Gastroesophageal sphincter (tissue), 4 donors: ENCODE results near the gene BTNL8. TPM values are rescaled to one million over a fixed set of nuclear protein-coding genes. Genes with fewer than 3 reads are reported as not detected.

Experiments used
- ATAC-seq: fragments of 150-250 bp; one replicate; pipeline ENCODE4 v1.9.1; 2016; ENCODE audit warnings: mild to moderate bottlenecking, moderate library complexity
- H3K27ac ChIP-seq, 4 donors: fragments of 200-600 bp; sonication (generic) in 3 of 4; 1 replicate in 3 of 4; 2 replicates in 1 of 4; pipeline ENCODE4 v1.5.1; 2016 to 2019
- H3K27me3 ChIP-seq: fragments of 200-600 bp; sonication (generic); one replicate; pipeline ENCODE4 v1.5.1; 2019
- H3K36me3 ChIP-seq, 2 donors: fragments of 200-600 bp; sonication (generic); one replicate each; pipeline ENCODE4 v1.5.1; 2019; ENCODE audit warnings: control low read depth in 1 of 2
- H3K4me1 ChIP-seq, 3 donors: fragments of 200-600 bp; sonication (generic); 1 replicate in 2 of 3; 2 replicates in 1 of 3; pipeline ENCODE4 v1.5.1; 2016 to 2019; ENCODE audit warnings: control low read depth in 2 of 3
- H3K4me3 ChIP-seq, 2 donors: fragments of 200-600 bp; sonication (generic); one replicate each; pipeline ENCODE4 v1.5.1; 2019; ENCODE audit warnings: mild to moderate bottlenecking in 1 of 2, moderate library complexity in 1 of 2
- H3K9me3 ChIP-seq, 3 donors: fragments of 200-600 bp; sonication (generic); one replicate each; pipeline ENCODE4 v1.5.1; 2017 to 2019; ENCODE audit warnings: control low read depth in 2 of 3
- CTCF ChIP-seq, 4 experiments: fragments of 200-600 bp in 2 of 4; fragments of 450-650 bp in 2 of 4; sonication (generic) in 1 of 4; IDR thresholded peaks; one replicate each; pipeline ENCODE4 v1.5.1; 2017 to 2019; ENCODE audit warnings: antibody characterized with exemption in 4 of 4, mild to moderate bottlenecking in 2 of 4, moderate library complexity in 2 of 4
- EP300 ChIP-seq: sonication (generic); formaldehyde crosslinking; IDR thresholded peaks from one replicate; pipeline ENCODE4 v1.6.1; 2017; ENCODE audit warnings: antibody characterized with exemption, mild to moderate bottlenecking
- POLR2A ChIP-seq, 2 donors: fragments of 450-650 bp; IDR thresholded peaks; one replicate each; pipeline ENCODE4 v1.6.1; 2017; ENCODE audit warnings: antibody characterized with exemption in 2 of 2, mild to moderate bottlenecking in 2 of 2, moderate library complexity in 1 of 2
- POLR2AphosphoS5 ChIP-seq: sonication (generic); formaldehyde crosslinking; IDR thresholded peaks from one replicate; pipeline ENCODE4 v1.6.1; 2017; ENCODE audit warnings: antibody characterized with exemption
- WGBS, 2 donors: methylation state at CpG; one replicate each; pipeline ENCODE4 v1.1.5; 2018; ENCODE audit warnings: low coverage in 1 of 2; 5-methylcytosine and 5-hydroxymethylcytosine counted together
- total RNA-seq, 4 donors: library from RNA; depleted of rRNA; stranded (reverse); fragments of >200 nt; gene quantifications; one replicate each; pipeline ENCODE4 v1.1.0, GENCODE V29; 2016

BTNL8 gene
- total RNA-seq, 4 donors from 2014 or later: 0.81 to 1.1 TPM; not detected in 2

- Histone ChIP-seq H3K36me3 (peaks cover 0 to 7% of the 10 kb centered on the region in 2 donors), H3K9me3 (no peaks in the 10 kb centered on the region), H3K27ac (peak within 1 kb of the TSS; percentile 45 to 95 (median 89)), H3K27me3 (no peaks in the 10 kb centered on the region), H3K4me1 (peaks cover 0 to 29% (median 3%) of the 10 kb centered on the region in 3 donors), H3K4me3 (peak within 1 kb of the TSS; percentile 69 to 79)
- peak; percentile 50 for TF ChIP-seq POLR2AphosphoS5
- no peak for TF ChIP-seq EP300
- peak in 3 of 4 experiments; percentile 27 to 48 (median 39) for TF ChIP-seq CTCF (IDR thresholded peaks at IDR 0.05)
- peak; percentile 58 to 76 for TF ChIP-seq POLR2A (IDR thresholded peaks at IDR 0.05)
- 0% methylated on average over 5 to 13 of the region's 84 CpGs for WGBS, 2 donors
- peak; percentile 98 for ATAC-seq
Observed at GRCh38 chr5:180860887-180861822, 37.8 kb upstream of the BTNL8 start, which contains the start of gene ZFP62. Gene ZFP62, minus strand, starts transcription at chr5:180861276. Its CDS starts 57 bp downstream, at chr5:180861219.

DNA sequence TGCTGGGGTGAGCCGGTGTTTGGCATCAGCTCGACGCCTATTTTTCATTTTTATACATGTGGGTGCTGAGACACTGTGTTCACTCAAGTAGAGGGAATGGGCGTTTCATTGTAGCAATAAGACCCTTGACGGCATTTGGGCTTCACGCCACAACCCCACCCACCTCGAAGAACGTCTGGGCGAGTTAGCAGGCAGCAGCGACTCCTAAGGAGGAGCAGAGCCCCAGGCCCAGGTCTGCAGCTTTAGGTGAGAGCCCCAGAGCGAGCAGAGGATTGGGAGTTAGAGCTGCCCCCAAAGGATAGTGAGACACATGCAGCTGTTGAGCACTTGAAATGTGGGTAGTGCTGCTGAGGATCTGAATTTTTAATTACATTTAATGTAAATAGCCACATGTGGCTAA lies 36.3 kb upstream of the BTNL8 start:
- TF ChIP-seq CTCF (IDR thresholded peaks at IDR 0.05) (no peak), POLR2AphosphoS5 (no peak), POLR2A (IDR thresholded peaks at IDR 0.05) (no peak), EP300 (no peak)
- no peak for ATAC-seq
- H3K27ac ChIP-seq: no peak overlapping the region
- peaks cover 0 to 7% of the 10 kb centered on the region in 2 donors for H3K36me3 ChIP-seq
- 54 to 58% methylated on average over 5 to 10 of the region's 11 CpGs for WGBS, 2 donors
- H3K4me1 ChIP-seq: peaks cover 0 to 29% (median 3%) of the 10 kb centered on the region in 3 donors
- no peaks in the 10 kb centered on the region for H3K27me3 ChIP-seq
- no peak overlapping the region for H3K4me3 ChIP-seq
- H3K9me3 ChIP-seq: no peaks in the 10 kb centered on the region

DNA sequence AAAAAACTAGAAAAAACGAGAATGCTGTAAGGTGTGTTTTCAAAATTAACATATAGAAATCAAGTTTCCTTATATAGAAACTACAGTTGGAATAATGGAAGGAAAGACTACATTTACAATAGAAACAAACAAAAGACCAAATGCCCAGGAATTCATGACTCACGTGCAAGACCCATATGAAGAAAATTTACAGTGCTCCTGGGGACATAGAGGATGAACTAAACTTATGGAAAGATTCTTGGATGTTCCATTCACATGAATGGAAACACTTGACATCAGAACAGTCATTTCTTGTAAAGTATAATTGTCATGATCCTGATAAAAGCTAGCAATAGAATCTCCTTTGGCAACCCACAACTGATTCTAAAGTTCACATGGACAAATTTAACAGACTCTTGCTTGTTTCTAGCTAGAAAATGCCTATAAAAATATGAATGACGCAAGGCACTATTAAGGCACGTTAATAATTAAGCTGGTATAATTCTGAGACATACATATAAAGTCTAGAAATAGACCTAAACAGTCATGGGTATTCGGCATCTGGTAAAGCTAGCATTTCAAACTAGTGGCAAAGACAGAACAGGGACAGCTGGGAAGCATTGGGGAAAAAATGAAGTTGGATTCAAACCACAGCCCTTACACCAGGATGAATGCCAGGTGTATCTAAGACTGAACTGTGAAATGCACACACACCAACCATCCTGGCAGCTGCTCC lies 32.8 kb upstream of the BTNL8 start:
- Histone ChIP-seq H3K27ac (no peak overlapping the region), H3K4me3 (no peak overlapping the region), H3K36me3 (no peaks in the 10 kb centered on the region), H3K4me1 (peaks cover 0 to 27% (median 3%) of the 10 kb centered on the region in 3 donors), H3K27me3 (no peaks in the 10 kb centered on the region), H3K9me3 (no peaks in the 10 kb centered on the region)
- WGBS, 2 donors: 58 to 65% methylated on average over 4 to 5 of the region's 5 CpGs
- ATAC-seq: no peak
- TF ChIP-seq POLR2A (IDR thresholded peaks at IDR 0.05) (no peak), POLR2AphosphoS5 (no peak), EP300 (no peak), CTCF (IDR thresholded peaks at IDR 0.05) (no peak)

DNA sequence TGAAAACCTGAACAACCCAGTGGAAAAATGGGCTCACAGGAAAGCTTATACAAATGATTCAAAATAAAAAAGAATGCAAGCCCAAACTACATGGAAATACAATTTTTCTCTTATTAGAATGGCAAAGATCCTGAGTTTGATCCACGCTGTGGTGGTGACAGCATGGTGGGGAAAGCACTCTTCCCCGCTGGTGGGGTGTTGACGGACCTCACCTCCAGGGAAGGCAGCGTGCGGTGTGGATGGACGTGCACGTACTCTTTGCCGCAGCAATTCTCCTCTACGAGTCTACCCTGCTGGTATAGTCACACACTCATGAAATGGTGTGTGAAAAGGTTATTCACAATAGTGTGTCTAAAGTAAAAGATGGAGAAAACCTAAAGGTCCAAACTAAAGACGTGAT lies 32.0 kb upstream of the BTNL8 start:
- peaks cover 0 to 22% (median 3%) of the 10 kb centered on the region in 3 donors for H3K4me1 ChIP-seq
- ATAC-seq: no peak
- TF ChIP-seq EP300 (no peak), POLR2A (IDR thresholded peaks at IDR 0.05) (no peak)
- H3K27me3 ChIP-seq: no peaks in the 10 kb centered on the region
- H3K9me3 ChIP-seq: no peaks in the 10 kb centered on the region
- no peak overlapping the region for H3K4me3 ChIP-seq
- 88 to 90% methylated on average over 8 to 9 of the region's 10 CpGs for WGBS, 2 donors
- no peaks in the 10 kb centered on the region for H3K36me3 ChIP-seq
- no peak overlapping the region for H3K27ac ChIP-seq

- Histone ChIP-seq H3K27ac (peak overlapping the region; percentile 29 to 81 (median 78)), H3K9me3 (no peaks in the 10 kb centered on the region), H3K36me3 (no peaks in the 10 kb centered on the region), H3K4me3 (no peak overlapping the region), H3K4me1 (peaks cover 0 to 22% (median 3%) of the 10 kb centered on the region in 3 donors), H3K27me3 (no peaks in the 10 kb centered on the region)
- peak; percentile 36 for TF ChIP-seq POLR2AphosphoS5
- peak; percentile 59 to 86 (median 81) for TF ChIP-seq CTCF (IDR thresholded peaks at IDR 0.05)
- no peak for TF ChIP-seq EP300
- TF ChIP-seq POLR2A (IDR thresholded peaks at IDR 0.05): no peak
- ATAC-seq: peak; percentile 74
- whole genome bisulfite sequencing, 2 donors: 4 to 18% methylated on average over 3 of the region's 3 CpGs
Observed at GRCh38 chr5:180868960-180869359, 30.0 kb upstream of the BTNL8 start.
